Natural killer cell (primary cell): ENCODE results near the gene ZNF574. TPM values are rescaled to one million over a fixed set of nuclear protein-coding genes. Genes with fewer than 3 reads are reported as not detected.

ENCODE experiments used
- ATAC-seq, 3 donors: fragments of 150-1000 bp in 2 of 3; fragments of 200-7000 bp in 1 of 3; cut with Tn5 transposase; 1 replicate in 1 of 3; 2 replicates in 2 of 3; pipeline ENCODE4 v1.10.0; 2021; ENCODE audit warnings: mild to moderate bottlenecking in 2 of 3, moderate library complexity in 2 of 3
- DNase-seq, 2 donors: peaks; one replicate each; pipeline versions ENCODE4 v3.0.0 to v3.0.0-alpha.2; 2013 to 2021; ENCODE audit warnings: mixed read lengths in 1 of 2
- H3K27ac ChIP-seq: one replicate; pipeline ENCODE4 v1.5.1; 2013; ENCODE audit warnings: mild to moderate bottlenecking, low read length
- H3K27me3 ChIP-seq: one replicate; pipeline ENCODE4 v1.6.1; 2013; ENCODE audit warnings: low read length; ENCODE audit not compliant: control insufficient read depth, insufficient read depth
- H3K36me3 ChIP-seq: one replicate; pipeline ENCODE4 v1.6.1; 2013; ENCODE audit warnings: low read length; ENCODE audit not compliant: control insufficient read depth, insufficient read depth
- H3K4me1 ChIP-seq: one replicate; pipeline ENCODE4 v1.6.1; 2013; ENCODE audit warnings: low read length; ENCODE audit not compliant: control insufficient read depth, insufficient read depth
- H3K4me3 ChIP-seq: one replicate; pipeline ENCODE4 v1.5.1; 2013; ENCODE audit warnings: low read length
- H3K9me3 ChIP-seq: one replicate; pipeline ENCODE4 v1.6.1; 2013; ENCODE audit warnings: low read length; ENCODE audit not compliant: control insufficient read depth, insufficient read depth
- H3K27ac Mint-ChIP-seq, 2 donors: one replicate each; pipeline ENCODE4 v1.8.0; 2022; ENCODE audit warnings: mild to moderate bottlenecking in 2 of 2, mixed read lengths in 2 of 2, moderate library complexity in 1 of 2
- H3K27me3 Mint-ChIP-seq, 2 donors: one replicate each; pipeline ENCODE4 v1.8.0; 2022; ENCODE audit warnings: low read depth in 2 of 2, mixed read lengths in 2 of 2
- H3K36me3 Mint-ChIP-seq: one replicate; pipeline ENCODE4 v1.8.0; 2022; ENCODE audit warnings: mixed read lengths
- H3K4me1 Mint-ChIP-seq, 2 donors: one replicate each; pipeline ENCODE4 v1.8.0; 2022; ENCODE audit warnings: mixed read lengths in 2 of 2
- H3K4me3 Mint-ChIP-seq: one replicate; pipeline ENCODE4 v1.8.0; 2022; ENCODE audit warnings: mild to moderate bottlenecking, moderate library complexity, mixed read lengths
- H3K9me3 Mint-ChIP-seq, 2 donors: one replicate each; pipeline ENCODE4 v1.8.0; 2022; ENCODE audit warnings: mixed read lengths in 2 of 2
- WGBS: methylation state at CpG from one replicate; pipeline ENCODE4 v1.1.7; 2013; ENCODE audit warnings: missing lambda C conversion rate; ENCODE audit not compliant: insufficient coverage; 5-methylcytosine and 5-hydroxymethylcytosine counted together
- intact Hi-C: fragments of 100-400 bp; cut with micrococcal nuclease; formaldehyde crosslinking; loops from one replicate; pipeline ENCODE4 v1.14.2; 2022
- total RNA-seq, 4 donors: library from RNA; stranded (reverse); fragments of 120-200 nt in 1 of 4; gene quantifications; one replicate each; pipeline versions ENCODE4 v1.2.3 to v1.2.4, GENCODE V29; 2013 to 2022
- TF ChIP-seq, protein P1 (sequence below): fragments of 200-600 bp; IDR thresholded peaks from one replicate; pipeline ENCODE4 v1.8.0; 2022; ENCODE audit warnings: antibody characterized with exemption

Gene ZNF574
- total RNA-seq, 3 donors from 2014 or later (not counting 1 experiment from before 2014, with no cell fraction given) = 21.6 to 23.7 (median 23.1) TPM

GRCh38 chr19:42088471-42089190, 12.7 kb downstream of the ZNF574 start:
- WGBS = 92% methylated on average over 18 of the region's 18 CpGs
- no peak for DNase-seq
- TF ChIP-seq, protein P1, sequence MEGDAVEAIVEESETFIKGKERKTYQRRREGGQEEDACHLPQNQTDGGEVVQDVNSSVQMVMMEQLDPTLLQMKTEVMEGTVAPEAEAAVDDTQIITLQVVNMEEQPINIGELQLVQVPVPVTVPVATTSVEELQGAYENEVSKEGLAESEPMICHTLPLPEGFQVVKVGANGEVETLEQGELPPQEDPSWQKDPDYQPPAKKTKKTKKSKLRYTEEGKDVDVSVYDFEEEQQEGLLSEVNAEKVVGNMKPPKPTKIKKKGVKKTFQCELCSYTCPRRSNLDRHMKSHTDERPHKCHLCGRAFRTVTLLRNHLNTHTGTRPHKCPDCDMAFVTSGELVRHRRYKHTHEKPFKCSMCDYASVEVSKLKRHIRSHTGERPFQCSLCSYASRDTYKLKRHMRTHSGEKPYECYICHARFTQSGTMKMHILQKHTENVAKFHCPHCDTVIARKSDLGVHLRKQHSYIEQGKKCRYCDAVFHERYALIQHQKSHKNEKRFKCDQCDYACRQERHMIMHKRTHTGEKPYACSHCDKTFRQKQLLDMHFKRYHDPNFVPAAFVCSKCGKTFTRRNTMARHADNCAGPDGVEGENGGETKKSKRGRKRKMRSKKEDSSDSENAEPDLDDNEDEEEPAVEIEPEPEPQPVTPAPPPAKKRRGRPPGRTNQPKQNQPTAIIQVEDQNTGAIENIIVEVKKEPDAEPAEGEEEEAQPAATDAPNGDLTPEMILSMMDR = no peak
- intact Hi-C loops = no loop called here
- H3K4me3 ChIP-seq = no peak overlapping the region
- H3K9me3 ChIP-seq = no peaks in the 10 kb centered on the region
- peaks cover 5% of the 10 kb centered on the region for H3K36me3 ChIP-seq
- no peaks in the 10 kb centered on the region for H3K9me3 Mint-ChIP-seq
- H3K4me3 Mint-ChIP-seq = no peak overlapping the region
- H3K27ac ChIP-seq = no peak overlapping the region
- no peak for ATAC-seq
- H3K27me3 ChIP-seq = no peaks in the 10 kb centered on the region
- no peak overlapping the region for H3K27ac Mint-ChIP-seq
- H3K4me1 ChIP-seq = peaks cover 21% of the 10 kb centered on the region
- H3K27me3 Mint-ChIP-seq = peaks cover 0 to 2% of the 10 kb centered on the region in 2 donors
- H3K36me3 Mint-ChIP-seq = no peaks in the 10 kb centered on the region
- peaks cover 16 to 37% of the 10 kb centered on the region in 2 donors for H3K4me1 Mint-ChIP-seq

- DNase-seq (no peak), ATAC-seq (no peak)
- H3K27ac ChIP-seq = no peak overlapping the region
- peaks cover 21% of the 10 kb centered on the region for H3K4me1 ChIP-seq
- intact Hi-C loops = no loop called here
- Mint-ChIP-seq H3K36me3 (peaks cover under 1% of the 10 kb centered on the region), H3K27ac (no peak overlapping the region), H3K9me3 (no peaks in the 10 kb centered on the region), H3K27me3 (peaks cover 0 to 2% of the 10 kb centered on the region in 2 donors), H3K4me1 (peaks cover 16 to 38% of the 10 kb centered on the region in 2 donors), H3K4me3 (no peak overlapping the region)
- no peaks in the 10 kb centered on the region for H3K9me3 ChIP-seq
- H3K27me3 ChIP-seq = no peaks in the 10 kb centered on the region
- WGBS = 95% methylated on average over 3 of the region's 13 CpGs
- TF ChIP-seq, protein P1 = no peak
- H3K4me3 ChIP-seq = no peak overlapping the region
- H3K36me3 ChIP-seq = peaks cover 11% of the 10 kb centered on the region
Observed at GRCh38 chr19:42089191-42089750, 13.3 kb downstream of the ZNF574 start.

GRCh38 chr19:42089772-42090171, 13.8 kb downstream of the ZNF574 start:
- Mint-ChIP-seq H3K27ac (peak overlapping the region; percentile 79 to 91), H3K36me3 (peaks cover 5% of the 10 kb centered on the region), H3K4me1 (peaks cover 16 to 43% of the 10 kb centered on the region in 2 donors), H3K9me3 (no peaks in the 10 kb centered on the region), H3K27me3 (peaks cover 0 to 2% of the 10 kb centered on the region in 2 donors), H3K4me3 (no peak overlapping the region)
- Histone ChIP-seq H3K27ac (no peak overlapping the region), H3K27me3 (no peaks in the 10 kb centered on the region), H3K36me3 (peaks cover 16% of the 10 kb centered on the region), H3K4me1 (peaks cover 21% of the 10 kb centered on the region), H3K4me3 (no peak overlapping the region), H3K9me3 (no peaks in the 10 kb centered on the region)
- WGBS = 92% methylated on average over 13 of the region's 13 CpGs
- no peak for ATAC-seq
- TF ChIP-seq, protein P1 = no peak
- DNase-seq = no peak
- intact Hi-C loops = no loop called here
